Gastroesophageal sphincter (tissue), 3 donors: ENCODE results near the gene OLFM3.

Experiments used
- CTCF ChIP-seq, 4 experiments: fragments of 200-600 bp in 2 of 4; fragments of 450-650 bp in 2 of 4; sonication (generic) in 1 of 4; IDR thresholded peaks; one replicate each; pipeline ENCODE4 v1.5.1; 2017 to 2019; ENCODE audit warnings: antibody characterized with exemption in 4 of 4, mild to moderate bottlenecking in 2 of 4, moderate library complexity in 2 of 4
- EP300 ChIP-seq: sonication (generic); formaldehyde crosslinking; IDR thresholded peaks from one replicate; pipeline ENCODE4 v1.6.1; 2017; ENCODE audit warnings: antibody characterized with exemption, mild to moderate bottlenecking
- POLR2A ChIP-seq, 2 donors: fragments of 450-650 bp; IDR thresholded peaks; one replicate each; pipeline ENCODE4 v1.6.1; 2017; ENCODE audit warnings: antibody characterized with exemption in 2 of 2, mild to moderate bottlenecking in 2 of 2, moderate library complexity in 1 of 2
- POLR2AphosphoS5 ChIP-seq: sonication (generic); formaldehyde crosslinking; IDR thresholded peaks from one replicate; pipeline ENCODE4 v1.6.1; 2017; ENCODE audit warnings: antibody characterized with exemption

GRCh38 chr1:101908980-101909379 lies 87.7 kb downstream of the OLFM3 start:
- TF ChIP-seq POLR2A (IDR thresholded peaks at IDR 0.05) (no peak), CTCF (IDR thresholded peaks at IDR 0.05) (no peak), EP300 (no peak), POLR2AphosphoS5 (no peak)
